DMS53 (cell line): Measurements from ENCODE around the gene TLCD2.
"Not testable (repeated sequence)": the region's sequence is repeated elsewhere in the genome, so short reads cannot be mapped to it uniquely, and the experiment has no call there.

Experiments
- DNase-seq: peaks from one replicate; lab custom pipeline; 2025; lab: John Stamatoyannopoulos, UW

The TLCD2 gene

GRCh38 chr17:1735834-1736347, 25.7 kb upstream of the TLCD2 start:
- no peak for DNase-seq

DNA sequence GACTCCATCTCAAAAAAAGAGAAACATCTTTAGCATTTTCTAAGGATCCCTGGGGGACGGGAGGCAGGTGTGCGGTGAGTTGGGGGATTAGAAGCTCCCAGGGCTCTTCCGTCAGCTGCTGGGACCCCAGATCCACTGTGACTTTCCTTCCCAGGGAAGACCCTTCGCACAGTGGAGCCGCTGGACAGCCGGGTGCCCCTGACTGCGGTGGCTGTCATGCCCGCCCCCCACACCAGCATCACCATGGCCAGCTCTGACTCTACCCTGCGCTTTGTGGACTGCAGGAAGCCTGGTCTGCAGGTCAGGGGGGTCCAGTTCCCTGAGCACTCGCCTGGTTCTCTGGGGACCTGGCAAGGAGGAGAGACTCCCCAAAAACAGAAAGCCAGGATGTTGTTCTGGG, 25.2 kb upstream of the TLCD2 start:
- DNase-seq = no peak

DNA sequence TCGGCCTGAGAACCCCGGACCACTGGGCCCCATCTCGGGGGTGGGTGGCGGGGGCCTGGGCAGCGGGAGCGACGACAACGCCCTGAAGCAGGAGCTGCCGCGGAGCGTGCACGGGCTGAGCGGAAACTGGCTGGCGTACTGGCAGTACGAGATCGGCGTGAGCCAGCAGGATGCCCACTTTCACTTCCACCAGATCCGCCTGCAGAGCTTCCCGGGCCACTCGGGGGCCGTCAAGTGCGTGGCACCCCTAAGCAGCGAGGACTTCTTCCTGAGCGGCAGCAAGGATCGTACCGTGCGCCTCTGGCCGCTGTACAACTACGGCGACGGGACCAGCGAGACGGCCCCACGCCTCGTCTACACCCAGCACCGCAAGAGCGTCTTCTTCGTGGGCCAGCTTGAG, 23.6 kb upstream of the TLCD2 start:
- DNase-seq = no peak

- DNase-seq = no peak
Observed at GRCh38 chr17:1732833-1733321, 22.7 kb upstream of the TLCD2 start.

- DNase-seq = no peak
Observed at GRCh38 chr17:1732241-1732832, 22.2 kb upstream of the TLCD2 start.

DNA sequence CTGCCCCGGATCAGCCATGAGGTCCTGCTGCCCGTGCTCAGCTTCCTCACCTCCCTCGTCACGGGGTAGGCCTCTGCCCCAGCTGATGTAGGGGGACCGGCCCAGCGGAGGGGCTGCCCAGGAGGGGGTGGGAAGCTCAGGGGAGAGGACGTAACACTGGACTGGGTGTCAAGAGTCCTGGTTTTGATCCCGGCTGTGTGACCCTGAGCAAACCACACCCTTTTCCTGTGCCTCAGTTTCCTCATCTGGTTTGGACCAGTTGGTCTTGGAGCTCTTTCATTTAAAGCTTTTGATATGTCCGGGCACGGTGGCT, 21.0 kb upstream of the TLCD2 start:
- no peak for DNase-seq

DNA sequence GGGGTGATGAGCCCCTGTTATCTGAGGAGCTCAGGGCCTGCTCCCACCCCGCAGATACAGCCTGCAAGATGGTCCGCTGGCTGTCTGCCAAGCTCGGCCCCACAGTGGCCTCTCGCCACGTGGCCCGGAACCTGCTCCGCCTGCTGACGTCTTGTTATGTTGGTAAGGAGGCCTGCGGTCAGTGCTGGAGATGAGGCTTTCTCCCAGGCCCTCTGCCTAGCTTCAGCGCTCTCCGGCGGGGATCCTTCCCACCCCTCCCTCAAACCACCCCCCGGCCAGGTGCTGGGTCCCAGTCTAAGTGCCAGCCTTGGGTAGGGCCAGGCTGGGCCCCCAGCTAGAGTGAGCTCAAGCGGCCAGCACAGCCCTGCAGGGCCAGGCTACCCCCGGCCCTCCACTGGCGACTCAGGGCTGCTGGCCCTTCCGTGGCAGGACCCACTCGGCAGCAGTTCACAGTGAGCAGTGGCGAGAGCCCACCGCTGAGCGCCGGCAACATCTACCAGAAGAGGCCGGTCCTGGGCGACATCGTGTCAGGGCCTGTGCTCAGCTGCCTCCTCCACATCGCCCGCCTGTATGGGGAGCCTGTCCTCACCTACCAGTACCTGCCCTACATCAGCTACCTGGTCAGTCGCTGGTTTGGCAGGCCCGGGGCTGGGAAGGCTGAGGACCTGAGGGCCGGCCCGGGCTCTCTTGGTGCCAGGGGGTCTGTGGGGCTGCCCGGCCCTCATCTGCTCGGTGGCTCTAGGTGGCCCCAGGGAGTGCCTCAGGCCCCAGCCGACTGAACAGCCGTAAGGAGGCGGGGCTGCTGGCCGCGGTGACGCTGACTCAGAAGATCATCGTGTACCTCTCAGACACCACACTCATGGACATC, 20.4 kb upstream of the TLCD2 start:
- peak; percentile 63 for DNase-seq

GRCh38 chr17:1729966-1730325, 19.8 kb upstream of the TLCD2 start:
- no peak for DNase-seq

DNA sequence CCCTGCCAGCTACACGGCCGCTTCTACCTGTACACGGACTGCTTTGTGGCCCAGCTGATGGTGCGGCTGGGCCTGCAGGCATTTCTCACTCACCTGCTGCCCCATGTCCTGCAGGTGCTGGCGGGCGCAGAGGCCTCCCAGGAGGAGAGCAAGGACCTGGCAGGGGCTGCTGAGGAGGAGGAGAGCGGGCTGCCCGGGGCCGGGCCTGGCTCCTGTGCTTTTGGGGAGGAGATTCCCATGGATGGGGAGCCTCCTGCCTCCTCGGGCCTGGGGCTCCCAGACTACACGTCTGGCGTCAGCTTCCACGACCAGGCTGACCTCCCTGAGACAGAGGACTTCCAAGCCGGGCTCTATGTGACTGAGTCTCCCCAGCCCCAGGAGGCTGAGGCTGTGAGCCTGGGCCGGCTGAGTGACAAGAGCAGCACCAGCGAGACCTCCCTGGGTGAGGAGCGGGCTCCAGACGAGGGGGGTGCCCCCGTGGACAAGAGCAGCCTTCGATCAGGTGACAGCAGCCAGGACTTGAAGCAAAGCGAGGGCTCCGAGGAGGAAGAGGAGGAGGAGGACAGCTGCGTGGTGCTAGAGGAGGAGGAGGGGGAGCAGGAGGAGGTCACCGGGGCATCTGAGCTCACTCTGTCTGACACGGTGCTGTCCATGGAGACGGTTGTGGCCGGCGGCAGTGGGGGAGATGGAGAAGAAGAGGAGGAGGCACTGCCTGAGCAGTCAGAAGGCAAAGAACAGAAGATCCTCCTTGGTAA, 17.9 kb upstream of the TLCD2 start:
- DNase-seq = no peak

DNA sequence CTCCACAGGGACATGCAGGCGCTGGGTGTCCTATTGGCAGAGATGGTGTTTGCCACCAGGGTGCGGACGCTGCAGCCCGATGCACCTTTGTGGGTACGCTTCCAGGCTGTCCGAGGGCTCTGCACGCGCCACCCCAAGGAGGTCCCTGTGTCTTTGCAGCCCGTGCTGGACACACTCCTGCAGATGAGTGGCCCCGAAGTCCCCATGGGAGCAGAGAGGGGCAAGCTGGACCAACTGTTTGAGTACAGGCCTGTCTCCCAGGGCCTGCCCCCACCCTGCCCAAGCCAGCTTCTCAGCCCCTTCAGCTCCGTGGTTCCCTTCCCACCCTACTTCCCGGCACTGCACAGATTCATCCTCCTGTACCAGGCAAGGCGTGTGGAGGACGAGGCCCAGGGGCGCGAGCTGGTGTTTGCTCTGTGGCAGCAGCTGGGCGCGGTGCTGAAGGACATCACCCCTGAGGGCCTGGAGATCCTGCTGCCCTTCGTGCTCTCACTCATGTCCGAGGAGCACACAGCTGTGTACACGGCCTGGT, 17.1 kb upstream of the TLCD2 start:
- no peak for DNase-seq

DNA sequence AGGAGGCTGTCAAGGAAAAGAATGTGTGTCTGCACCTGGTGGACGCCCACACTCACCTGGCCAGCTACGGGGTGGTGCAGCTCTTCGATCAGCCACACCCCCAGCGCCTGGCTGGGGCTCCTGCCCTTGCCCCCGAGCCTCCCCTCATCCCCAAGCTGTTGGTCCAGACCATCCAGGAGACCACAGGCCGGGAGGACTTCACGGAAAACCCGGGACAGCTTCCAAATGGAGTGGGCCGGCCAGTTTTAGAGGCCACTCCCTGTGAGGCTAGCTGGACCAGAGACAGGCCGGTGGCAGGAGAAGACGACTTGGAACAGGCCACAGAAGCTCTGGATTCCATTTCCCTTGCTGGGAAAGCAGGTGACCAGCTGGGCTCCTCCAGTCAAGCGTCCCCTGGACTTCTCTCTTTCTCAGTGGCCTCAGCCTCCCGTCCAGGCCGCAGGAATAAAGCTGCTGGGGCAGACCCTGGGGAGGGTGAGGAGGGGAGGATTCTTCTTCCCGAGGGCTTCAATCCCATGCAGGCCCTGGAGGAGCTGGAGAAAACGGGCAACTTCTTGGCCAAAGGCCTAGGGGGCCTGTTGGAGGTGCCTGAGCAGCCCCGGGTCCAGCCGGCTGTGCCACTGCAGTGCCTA, 16.6 kb upstream of the TLCD2 start:
- DNase-seq = no peak

- DNase-seq = no peak
Observed at GRCh38 chr17:1725642-1726511, 15.7 kb upstream of the TLCD2 start.

GRCh38 chr17:1724869-1725641, 14.9 kb upstream of the TLCD2 start:
- DNase-seq = peak; percentile 59

DNA sequence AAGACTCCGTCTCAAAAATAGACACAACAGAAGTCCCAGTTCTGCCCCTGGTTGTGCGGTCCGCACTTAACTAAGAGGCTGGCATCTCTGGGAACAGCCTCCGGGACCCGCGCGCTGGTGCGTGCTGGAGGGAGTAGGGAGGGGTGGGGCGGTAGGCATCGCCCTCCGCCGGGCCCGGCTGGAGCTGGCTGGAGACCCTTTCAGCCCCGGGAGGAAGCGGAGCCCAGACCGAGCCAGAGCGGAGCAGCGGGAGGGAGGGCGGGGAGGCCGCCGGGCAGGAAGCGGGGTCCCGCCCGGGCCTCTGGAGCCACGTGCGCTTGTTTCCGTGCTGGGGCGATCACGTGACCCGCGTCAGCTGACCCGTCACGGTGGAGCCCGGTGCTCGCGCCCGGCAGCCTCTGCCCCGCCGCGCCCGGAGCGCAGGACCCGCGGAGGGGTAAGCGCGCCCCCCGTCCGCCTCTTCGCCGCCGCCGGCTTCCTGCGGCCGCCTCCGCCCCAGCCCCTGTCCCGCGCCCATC, 14.2 kb upstream of the TLCD2 start, which contains the start of gene WDR81:
TSS of gene WDR81 (plus strand) at position 354 of the 518 bp plus-strand sequence. CDS start 256 bp downstream, outside the sequence.
- peak; percentile 88 for DNase-seq

DNA sequence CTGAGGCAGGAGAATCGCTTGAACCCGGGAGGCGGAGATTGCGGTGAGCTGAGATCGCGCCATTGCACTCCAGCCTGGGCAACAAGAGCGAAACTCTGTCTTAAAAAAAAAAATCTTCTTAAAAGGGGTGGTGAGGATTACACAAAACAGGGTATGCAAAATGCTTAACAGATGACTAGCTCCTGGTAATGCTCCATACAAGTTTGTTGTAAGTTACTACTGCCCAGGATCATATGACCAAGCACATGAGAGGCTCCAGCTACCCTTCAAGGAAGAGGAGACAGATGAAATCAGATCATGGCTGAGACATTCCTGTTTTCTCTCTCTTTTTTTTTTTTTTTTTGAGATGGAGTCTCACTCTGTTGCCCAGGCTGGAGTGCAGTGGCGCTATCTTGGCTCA, 11.8 kb upstream of the TLCD2 start:
- not testable (repeated sequence) for DNase-seq

DNA sequence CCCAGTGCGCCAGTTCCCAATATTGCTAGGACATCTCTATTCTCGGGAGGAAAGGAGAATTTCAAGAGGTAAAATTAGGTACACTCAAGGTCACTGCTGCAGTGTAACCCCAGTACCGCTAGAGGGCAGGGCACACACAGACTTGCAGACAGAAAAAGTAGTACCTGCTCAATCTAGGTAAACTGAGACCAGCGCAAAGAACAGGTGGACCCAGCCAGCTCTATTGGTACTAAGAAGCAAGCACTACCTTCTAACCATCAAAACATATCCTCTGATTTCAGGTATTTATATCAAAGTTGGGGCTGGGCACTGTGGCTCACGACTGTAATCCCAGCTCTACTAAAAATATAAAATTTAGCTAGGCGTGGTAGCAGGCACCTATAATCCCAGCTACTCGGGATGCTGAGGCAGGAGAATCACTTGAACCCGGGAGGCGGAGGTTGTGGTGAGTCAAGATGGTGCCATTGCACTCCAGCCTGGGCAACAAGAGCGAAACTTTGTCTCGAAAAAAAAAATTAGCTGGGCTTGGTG, 10.7 kb upstream of the TLCD2 start:
- DNase-seq = peak; percentile 71

- no peak for DNase-seq
Observed at GRCh38 chr17:1718362-1719165, 8.4 kb upstream of the TLCD2 start.

DNA sequence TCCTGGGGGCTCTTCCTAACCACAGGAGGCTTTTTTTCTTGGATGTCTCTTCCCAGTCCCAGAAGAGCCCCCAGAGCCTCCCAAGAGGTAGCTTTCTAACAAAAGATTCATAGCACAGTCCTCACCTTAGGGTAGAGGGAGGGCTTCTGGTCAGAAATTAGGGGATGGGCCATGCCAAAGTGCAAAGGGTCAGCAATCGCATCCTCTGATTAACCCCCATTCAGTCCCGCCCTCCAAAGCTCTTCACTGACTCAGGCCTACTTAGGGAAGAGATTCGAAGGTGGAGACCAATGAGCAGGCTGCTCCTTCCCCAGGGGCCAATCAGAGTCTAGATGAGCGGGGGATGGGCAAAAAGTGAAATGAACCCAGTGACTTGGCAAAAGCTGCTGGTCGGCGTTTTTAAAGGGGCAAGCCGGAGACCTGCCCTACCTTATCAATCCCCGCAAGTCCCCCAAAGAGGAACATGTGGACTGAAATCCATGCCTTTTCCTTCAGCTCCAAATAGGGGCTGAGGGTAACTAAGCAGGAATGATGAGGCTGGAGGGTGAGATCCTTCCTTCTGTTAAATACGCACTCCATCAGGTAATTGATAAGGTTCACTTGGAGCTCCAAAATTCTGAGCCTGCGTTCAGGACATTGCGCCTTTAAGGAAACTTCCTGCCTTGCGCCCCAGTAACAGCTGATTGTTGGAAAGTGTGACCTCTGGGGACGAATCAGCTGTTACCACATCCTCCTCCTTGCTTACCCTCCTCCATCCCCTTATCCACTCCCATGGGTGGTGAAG, 6.9 kb upstream of the TLCD2 start:
- peak; percentile 97 for DNase-seq
